ENCODE results near the gene CFAP46. TPM values are rescaled to one million over a fixed set of nuclear protein-coding genes. Genes with fewer than 3 reads are reported as not detected.
"Not testable (repeated sequence)": the region's sequence is repeated elsewhere in the genome, so short reads cannot be mapped to it uniquely, and the experiment has no call there.

The CFAP46 gene
- total RNA-seq, 1 donor from 2014 or later, result 0.09 TPM

DNA sequence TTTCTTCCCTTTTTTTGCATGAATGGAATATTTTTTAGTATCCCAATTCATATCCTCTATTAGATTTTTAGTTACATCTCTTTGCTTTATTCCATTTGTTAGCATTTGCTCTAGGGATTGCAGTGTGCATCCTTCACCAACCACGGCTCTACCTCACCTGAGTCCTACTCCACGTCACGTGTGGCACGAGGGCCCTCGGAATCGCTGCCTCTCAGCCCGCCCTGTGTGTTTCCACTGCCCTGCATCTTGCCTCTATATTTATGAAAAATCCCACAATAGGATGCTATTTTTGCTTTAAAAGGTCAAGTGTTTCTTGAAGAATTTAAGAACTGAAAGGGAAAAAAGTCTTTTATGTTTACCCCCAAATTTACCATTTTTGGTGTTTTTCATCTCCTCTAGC lies 41.0 kb downstream of the CFAP46 start:
- intact Hi-C loops (cut with micrococcal nuclease), result no loop called here

DNA sequence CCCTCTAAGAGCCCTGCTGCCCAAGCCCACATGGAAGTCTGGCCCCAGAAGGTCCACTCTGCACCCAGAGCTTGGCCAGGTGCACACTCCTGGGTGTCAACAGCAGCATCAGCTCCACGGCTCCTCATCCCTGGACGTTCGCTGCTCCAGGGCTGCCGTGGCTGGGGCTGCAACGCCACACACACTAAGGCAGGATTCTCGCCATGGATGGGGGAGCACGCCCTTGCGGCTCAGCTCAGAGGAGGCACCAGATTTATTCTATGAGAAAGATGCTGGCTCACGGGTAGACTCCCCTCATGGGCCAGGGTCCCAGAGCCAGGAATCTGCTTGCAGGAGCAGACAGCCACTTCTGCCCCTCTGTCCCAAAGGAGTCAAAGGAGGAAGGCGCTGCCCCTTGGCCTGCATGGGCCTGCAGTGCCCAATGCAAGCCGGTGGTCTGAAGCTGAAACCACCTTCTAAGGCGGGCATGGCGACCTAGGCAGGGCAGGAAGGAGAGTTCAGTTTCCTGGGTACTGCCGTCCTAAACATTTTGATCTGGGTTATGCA lies 42.1 kb downstream of the CFAP46 start:
- intact Hi-C loops (cut with micrococcal nuclease), result no loop called here

DNA sequence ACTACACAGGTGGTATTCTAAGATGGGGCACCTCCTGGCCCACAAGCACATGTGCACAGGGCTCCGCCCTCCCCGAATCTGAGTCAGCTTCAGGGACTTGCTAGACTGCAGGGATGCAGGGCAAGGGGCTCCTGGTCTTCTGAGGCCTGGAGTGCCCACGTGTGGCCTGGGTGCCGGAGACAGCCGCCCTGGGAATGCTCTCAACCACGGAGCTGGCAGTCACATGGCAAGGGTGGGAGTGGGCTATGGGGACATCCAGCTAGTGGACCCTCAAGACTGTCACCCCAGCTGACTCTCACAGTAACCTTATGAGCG lies 42.7 kb downstream of the CFAP46 start:
- intact Hi-C loops (cut with micrococcal nuclease), result no loop called here

DNA sequence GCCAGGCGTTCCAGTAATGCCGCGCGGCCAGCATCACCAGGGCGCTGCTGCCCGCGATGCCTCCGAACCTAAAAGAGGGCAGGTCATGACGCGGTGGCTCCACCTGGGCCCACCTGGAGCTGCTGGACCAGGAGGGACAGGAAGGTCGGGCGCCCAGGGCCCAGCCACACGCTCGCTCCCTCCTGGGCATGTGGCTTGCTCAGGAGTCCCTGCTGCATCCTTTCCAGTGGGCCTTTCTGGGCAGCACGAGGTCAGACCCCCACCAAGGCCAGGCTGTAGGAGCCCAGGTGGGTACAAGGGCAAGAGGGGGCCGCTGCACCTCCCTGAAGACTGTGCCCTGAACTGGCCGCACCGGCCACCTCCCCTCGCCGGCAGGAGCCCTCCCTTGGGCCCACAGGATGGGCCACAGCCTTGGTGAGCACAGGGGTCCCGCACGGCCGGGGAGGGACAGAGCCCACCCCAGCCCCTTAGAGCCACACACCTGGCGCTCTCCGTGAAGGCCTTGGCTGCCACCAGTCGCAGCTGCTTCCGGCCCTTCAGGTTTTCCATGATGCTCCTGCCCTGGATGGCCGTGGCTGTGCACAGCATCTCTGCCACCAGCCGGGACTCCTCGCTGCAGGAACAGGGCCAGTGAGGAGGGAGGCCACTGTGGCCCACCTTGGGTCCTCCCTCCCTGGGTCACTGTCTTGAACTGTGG lies 43.2 kb downstream of the CFAP46 start:
- intact Hi-C loops (cut with micrococcal nuclease), result no loop called here

DNA sequence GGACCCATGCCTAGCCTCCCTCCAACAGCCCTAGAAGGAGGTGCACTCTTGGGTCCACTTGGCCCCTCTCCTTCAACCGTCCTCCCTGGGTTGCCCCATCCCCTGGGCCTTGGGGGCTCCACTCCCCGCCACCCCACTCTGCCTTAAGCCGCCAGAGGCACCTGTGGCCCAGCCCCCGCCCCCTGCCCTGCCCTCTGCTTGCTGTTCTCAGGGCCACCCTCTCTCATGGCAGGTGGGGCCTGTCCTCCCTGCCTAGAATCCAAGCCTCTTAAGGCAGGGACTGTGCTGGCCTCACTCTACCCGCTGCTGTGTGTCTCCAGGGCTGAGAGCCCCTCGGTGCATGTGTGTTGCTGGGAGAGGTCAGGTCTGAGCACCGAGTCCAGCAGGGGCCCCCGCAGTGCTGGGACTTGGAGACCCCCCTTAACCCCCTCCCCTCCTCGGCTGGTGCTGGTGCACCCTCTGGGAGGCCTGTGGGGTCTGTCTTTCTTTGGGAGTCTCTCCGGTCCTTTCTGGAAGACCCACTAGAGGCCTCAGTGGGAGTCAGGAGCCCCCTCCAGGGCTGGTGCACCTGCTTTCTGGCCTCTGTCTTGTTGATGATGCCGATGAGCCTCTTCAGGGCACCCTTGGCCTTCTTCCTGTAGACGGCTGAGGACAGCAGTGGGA lies 43.8 kb downstream of the CFAP46 start:
- intact Hi-C loops (cut with micrococcal nuclease), result no loop called here

DNA sequence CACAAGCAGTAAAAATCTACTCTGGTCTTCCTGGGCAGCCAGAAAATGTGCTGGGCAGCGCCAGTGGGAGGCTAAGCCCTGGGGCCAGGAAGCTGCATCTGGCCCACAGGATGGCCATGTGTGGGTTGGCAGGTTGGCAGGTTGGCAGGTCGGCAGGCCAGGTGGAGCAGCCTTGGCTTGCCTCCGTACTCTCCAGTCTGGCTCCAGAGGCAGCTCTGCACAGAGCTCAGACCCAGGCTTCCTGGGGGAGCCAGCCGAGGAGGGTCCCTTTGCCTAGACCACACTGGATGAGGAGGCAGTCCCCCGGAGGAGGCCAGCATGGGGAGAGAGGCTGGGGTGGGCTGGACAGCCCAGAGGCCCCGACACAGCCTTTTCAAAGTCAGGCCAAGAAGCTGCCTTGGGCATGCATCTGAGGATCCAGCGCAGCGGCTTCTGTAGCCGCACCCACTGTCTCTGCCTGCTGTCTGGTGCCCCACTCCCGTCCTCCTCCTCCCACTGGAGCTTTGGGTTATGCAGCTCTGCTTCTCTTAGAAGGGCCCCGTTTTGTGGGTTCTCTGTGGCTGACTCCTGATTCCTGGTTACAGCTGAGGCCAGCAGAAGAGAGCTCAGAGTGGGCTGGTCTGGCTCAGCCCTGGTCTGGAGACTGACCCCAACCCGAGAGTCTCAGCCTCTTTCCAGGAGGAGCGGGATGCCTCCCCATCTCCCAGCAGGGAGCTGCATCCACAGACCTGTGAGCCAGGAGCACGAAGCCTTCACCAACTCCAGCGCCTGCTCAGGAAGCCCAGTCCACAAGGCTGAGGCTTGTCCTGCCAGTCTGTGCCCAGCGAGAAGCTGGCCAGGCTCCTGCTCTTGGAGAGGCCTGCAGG lies 44.6 kb downstream of the CFAP46 start:
- intact Hi-C loops (cut with micrococcal nuclease), result no loop called here

DNA sequence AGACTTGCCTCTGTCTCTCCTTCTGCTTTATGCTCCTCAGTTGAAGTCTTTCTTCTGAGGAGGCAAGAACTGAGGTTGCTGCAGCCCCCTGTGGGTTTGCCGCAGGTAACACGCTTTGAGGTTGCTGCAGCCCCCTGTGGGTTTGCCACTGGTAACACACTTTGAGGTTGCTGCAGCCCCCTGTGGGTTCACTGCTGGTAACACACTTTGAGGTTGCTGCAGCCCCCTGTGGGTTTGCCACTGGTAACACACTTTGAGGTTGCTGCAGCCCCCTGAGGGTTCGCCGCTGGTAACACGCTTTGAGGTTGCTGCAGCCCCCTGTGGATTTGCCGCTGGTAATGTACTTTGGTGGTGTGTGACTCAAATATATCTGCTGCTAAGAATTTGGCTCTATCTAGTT lies 48.6 kb downstream of the CFAP46 start:
- intact Hi-C loops (cut with micrococcal nuclease), result not testable (repeated sequence)

DNA sequence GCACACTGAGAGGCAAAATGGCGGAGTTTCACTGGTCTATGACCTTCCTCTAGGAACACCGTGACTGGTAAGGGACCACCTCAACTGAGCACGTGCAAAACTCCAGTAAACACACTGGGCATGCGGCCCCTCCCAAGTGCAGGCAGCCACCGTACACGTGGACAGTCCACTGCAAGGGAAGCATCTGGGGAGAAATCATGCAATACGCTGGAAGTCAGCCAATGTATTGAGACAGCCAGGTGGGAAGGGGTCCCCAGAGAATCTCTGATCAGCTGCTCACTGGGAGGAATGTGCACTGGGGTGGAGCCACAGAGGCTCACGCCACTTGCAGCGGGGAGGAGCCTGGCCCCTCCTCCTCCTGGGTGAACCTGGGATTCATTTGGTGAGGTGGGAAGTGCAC lies 49.3 kb downstream of the CFAP46 start:
- intact Hi-C loops (cut with micrococcal nuclease), result no loop called here

DNA sequence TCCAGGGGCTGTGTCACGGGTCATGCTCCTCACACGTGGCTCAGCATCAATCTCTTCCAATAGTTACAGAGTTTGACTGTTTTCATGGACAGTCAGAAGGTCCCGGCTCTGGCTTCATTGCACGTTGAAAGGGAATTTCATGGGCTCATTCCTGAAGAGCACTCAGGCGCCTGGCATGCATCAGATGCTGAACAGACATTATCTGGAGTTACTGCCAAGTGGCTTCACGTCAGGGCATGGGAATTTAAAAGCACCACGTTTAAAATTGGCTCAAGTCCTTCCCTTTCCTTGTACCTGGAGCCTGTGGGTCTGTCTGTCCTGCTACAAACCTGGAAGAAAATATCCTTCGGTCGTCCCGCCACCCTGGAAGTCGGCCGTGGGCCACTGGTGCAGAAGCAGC lies 50.4 kb downstream of the CFAP46 start:
- intact Hi-C loops (cut with micrococcal nuclease), result no loop called here

DNA sequence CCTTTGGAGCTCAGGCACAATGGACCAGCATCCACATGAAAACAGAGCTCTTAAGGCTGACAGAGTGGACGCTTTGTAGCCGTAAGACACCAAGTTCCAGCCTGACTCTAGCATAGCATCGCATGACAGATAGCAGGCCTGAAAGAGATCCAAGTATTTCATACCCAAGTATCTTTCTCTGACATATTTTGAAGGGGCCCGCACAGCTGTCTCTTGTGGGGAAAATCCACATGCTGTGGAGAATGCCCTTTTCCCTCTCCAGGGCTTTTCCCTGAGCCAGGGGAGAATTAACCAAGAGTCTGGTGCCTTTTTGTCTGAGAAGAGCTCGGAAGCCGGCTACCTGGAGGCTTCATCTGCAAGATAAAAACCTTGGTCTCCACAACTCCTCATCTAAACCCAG lies 51.0 kb downstream of the CFAP46 start:
- intact Hi-C loops (cut with micrococcal nuclease), result no loop called here

DNA sequence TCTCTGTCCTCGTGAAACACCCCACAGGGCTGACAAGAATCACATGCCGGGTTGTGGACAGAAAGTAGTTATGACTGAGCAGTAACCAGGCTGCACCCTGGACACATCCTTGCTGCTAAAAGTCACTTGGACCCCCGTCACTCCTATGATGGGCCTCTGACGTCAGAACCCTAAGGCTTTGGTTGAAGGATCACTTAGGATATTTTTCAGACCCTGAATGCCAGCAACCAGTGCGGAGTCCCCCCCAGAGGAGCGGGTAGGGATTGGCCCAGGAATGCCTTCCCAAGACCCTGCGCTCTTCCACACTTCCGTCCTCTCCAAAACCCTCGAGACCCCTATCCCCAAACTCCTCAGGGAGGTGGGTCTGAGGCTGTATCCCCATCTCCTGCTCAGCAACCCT lies 52.1 kb downstream of the CFAP46 start:
- intact Hi-C loops (cut with micrococcal nuclease), result no loop called here

DNA sequence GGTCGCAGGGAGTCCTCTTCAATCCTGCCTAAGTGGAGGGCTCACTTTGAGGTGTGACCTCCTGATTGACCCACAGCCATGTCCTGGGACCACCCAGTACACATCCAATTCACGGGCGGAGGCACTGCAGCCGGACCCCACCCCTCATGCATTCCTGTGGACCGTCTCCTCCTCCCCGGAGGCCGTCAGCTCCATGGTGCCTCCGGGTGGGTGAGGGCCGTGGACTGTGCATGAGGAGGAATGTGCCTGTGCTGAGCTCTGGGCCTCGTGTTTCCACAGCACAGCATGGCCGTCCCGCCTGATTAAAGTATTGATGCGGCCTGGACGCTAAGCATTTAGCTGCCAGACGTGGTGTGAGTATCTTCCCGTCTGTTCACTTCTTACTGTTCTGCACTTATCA lies 52.8 kb downstream of the CFAP46 start:
- intact Hi-C loops (cut with micrococcal nuclease), result no loop called here

DNA sequence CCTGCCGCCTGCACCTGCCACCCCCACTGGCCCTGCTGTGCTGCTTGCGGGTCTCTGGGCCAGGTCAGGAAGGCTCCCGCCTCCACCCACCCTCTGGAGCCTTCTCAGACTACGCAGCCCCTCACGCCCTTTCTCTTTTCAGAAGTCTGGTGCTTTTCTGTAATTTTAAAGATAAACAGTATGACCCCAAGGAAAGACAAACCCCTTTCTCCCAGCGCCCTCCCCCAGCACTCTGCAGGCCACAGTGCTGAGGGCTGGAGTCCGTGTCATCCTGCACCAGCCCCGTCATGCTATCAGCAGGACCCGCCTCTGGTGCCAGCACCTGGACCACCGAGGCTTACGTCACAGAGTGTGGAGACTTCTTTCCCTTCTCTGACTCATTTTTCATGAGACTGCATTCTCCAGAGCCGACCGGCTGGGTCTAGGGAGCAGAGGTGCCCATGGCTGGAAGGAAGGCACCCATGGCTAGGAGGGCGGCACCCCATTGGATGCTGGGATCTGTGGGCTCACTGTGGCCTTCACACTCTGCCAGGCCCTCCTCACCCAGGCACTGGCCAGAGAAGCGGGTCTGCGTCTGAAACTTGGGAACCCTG lies 53.4 kb downstream of the CFAP46 start:
- intact Hi-C loops (cut with micrococcal nuclease), result no loop called here

DNA sequence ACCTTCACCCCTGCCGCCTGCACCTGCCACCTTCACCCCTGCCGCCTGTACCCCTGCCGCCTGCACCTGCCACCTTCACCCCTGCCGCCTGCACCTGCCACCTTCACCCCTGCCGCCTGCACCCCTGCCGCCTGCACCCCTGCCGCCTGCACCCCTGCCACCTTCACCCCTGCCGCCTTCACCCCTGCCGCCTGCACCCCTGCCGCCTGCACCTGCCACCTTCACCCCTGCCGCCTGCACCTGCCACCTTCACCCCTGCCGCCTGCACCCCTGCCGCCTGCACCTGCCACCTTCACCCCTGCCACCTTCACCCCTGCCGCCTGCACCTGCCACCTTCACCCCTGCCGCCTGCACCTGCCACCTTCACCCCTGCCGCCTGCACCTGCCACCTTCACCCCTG lies 53.9 kb downstream of the CFAP46 start:
- intact Hi-C loops (cut with micrococcal nuclease), result not testable (repeated sequence)

DNA sequence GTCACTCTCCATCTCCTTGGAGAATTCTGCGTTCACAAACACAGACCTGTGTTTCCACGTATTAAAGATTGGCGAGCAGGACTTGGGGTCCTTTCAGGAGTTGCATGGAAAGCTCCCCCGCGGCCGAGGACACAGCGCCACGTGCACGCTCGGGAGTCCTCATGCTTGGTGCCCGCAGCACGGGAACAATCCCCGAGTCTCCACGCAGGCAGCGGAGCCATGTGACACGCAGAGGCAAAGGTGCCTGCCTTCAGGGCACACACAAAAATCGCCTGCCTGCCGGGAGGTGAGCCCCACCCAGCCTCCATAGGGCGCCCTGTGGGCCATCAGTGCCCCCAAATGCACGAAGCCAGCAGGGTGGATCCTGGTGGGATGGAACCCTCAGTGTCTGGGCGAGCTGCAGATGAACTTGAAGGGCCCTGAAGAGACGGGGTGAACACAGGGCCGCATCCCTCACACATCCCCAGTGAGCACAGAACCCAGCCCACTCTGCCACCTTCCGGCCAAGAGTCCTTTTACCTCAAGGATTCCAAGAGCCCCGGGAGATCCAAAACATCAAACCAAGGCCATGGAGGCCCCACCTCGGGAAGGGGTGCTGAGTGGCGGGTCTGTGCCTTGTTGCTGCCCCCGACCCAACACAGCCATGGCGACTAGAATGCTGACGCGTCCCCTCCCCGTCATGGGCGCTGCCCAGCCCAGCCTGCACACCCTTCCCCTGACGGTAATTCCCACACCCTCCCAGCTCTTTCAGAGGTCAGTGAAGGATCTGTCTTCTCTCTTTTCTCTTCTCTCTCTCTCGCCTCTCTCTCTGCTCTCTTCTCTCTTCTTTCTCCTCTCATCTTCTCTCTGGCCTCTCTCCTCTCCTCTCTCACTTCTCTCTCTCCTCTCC lies 55.9 kb downstream of the CFAP46 start:
- intact Hi-C loops (cut with micrococcal nuclease), result no loop called here

DNA sequence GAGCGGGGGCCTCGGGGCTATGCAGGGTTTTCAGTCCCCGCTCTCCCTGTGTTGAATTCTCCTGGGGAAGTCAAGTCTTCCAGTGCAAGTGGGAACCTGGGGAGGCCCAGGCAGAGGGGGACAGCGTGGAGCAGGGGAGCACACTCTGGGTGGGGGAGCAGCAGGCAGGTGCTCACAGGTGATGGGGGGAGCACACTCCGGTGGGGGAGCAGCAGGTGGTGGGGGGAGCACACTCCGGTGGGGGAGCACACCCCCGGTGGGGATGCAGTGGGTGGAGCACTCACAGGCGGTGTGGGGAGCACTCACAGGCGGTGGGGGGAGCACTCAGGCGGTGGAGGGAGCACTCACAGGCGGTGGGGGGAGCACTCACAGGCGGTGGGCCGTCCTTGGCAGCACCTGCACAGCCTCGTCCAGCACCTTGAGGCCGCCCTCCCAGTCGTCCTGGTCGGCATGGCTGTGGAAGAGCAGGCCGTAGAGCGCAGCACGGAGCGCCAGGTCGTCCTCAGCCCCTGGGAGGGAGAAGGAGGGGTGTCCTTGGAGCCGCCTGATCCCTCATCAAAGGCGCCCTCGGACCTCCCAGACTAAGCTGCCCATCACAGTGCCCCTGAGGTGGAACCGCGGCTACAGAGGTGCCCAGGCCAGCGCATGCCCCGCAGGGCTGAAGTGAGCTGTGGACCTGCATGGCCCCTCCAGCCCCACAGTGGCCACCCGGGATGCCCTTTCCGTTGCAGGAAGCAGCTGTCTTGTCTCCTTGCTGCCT lies 56.7 kb downstream of the CFAP46 start:
- intact Hi-C loops (cut with micrococcal nuclease), result no loop called here

DNA sequence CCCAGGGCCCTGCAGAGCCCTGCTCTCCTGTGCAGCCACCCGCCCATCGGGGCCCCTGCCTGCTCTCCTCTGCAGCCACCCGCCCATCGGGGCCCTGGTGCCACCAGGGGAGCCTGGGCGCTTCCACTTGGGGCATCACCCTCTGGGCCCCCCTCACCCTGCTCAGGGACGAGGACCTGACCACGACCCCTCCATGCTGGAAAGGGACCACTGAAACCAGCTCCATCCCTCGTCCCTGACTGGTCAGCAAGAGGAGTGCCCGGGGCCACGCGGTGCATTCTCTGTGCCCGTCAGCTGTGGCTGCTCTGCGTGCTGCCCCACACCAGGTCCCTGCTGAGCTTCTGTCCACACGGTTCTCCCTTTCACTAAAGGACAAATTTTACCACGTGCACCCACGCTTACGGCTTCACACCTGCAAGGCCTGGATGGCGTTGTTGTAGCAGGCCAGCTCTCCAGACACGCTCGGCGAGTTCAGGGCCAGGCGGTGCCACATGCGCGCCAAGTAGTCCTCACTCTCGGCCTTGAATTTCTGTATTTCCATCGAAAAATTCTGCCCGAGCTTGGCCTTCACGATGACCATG lies 57.6 kb downstream of the CFAP46 start:
- intact Hi-C loops (cut with micrococcal nuclease), result no loop called here

DNA sequence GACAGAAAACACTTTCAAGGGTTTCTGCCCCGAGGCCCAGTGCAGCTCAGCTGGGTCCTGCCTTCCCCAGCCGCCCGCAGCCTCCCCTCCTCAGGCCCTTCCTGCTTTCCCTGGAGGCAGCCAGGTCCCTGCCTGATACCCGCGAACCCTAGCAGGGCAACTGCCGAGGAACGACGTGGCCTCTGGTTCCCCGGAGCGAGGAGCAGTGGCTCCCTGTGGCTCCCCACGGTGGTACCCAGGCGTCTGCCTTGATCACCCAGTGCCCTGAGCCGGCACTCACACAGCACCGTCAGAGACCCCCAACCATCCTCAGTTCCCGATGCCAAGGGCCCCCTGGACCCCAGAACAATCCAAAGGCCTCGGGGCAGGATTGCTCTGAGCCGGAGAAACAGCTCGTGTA lies 58.3 kb downstream of the CFAP46 start:
- intact Hi-C loops (cut with micrococcal nuclease), result no loop called here

DNA sequence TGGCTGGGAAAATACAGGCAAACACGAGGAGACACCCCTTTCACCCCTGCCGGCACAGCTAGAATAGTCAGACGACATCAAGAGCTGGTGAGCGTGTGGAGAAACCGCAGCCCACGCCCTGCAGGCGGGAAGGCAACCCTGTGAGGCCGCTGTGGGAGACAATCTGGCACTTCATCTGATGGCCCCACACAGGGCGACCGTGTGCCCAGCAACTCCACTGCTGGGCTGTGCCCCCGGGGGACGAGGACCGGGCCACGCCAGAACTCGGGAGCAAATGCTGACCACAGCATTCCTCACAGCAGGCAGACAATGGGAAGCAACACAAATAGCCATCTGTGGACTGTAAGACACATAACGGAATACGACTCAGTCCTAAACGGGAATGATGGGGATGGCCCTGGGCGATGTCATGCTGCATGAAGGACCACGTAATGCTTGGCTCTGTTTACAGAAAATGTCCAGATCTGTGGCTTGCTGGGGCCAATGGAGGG lies 58.9 kb downstream of the CFAP46 start:
- intact Hi-C loops (cut with micrococcal nuclease), result no loop called here

Measured in T-helper 2 cell treated with Interferon-gamma antibody and Interleukin-4, amounts not matched to agents 100 ng/mL and 5 ng/mL, for 36 hours (primary cell).